Measurements from ENCODE around the gene SIM1. TPM values are rescaled to one million over a fixed set of nuclear protein-coding genes. Genes with fewer than 3 reads are reported as not detected.
A peak's percentile ranks its signal among the peaks of the same experiment; 100 is the strongest.

SIM1 gene
- total and polyA plus RNA-seq, 8 donors = 1.5 to 6.0 (median 4.1) TPM

DNA sequence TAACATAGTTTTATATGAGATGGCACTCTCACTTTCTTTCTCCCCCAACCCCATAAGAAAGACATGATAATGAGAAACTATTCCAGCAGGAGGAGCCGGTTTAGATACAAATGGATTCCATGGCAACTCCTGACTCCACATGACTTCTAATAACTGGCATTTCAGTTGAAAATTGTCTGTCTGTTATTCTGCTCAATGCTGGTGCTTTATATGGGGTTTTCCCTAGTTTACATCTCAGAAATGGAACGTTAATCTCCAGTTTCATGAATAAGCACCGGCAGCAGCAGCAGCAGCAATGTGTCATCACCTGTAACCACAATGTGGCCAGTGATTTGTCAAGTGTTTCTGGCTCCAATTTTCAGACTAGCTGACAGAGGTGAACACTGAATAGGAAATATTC, 8.0 kb upstream of the SIM1 start:
- H3K36me3 ChIP-seq = no peaks in the 10 kb centered on the region
- intact Hi-C loops (cut with DNase I) = no loop called here
- H3K4me1 ChIP-seq = no peaks in the 10 kb centered on the region
- no peaks in the 10 kb centered on the region for H3K27me3 ChIP-seq
- ATAC-seq (peak in 1 of 4 donors; percentile 38), DNase-seq (no peak), FAIRE-seq (no peak)
- no peak overlapping the region for H3K4me3 ChIP-seq
- TF ChIP-seq, protein P1, sequence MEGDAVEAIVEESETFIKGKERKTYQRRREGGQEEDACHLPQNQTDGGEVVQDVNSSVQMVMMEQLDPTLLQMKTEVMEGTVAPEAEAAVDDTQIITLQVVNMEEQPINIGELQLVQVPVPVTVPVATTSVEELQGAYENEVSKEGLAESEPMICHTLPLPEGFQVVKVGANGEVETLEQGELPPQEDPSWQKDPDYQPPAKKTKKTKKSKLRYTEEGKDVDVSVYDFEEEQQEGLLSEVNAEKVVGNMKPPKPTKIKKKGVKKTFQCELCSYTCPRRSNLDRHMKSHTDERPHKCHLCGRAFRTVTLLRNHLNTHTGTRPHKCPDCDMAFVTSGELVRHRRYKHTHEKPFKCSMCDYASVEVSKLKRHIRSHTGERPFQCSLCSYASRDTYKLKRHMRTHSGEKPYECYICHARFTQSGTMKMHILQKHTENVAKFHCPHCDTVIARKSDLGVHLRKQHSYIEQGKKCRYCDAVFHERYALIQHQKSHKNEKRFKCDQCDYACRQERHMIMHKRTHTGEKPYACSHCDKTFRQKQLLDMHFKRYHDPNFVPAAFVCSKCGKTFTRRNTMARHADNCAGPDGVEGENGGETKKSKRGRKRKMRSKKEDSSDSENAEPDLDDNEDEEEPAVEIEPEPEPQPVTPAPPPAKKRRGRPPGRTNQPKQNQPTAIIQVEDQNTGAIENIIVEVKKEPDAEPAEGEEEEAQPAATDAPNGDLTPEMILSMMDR (IDR thresholded peaks at IDR 0.05) = no peak
- no peak overlapping the region for H3K27ac ChIP-seq
- H3K9me3 ChIP-seq = no peaks in the 10 kb centered on the region
- 55 to 64% methylated on average over 3 of the region's 3 CpGs for WGBS, 2 donors

DNA sequence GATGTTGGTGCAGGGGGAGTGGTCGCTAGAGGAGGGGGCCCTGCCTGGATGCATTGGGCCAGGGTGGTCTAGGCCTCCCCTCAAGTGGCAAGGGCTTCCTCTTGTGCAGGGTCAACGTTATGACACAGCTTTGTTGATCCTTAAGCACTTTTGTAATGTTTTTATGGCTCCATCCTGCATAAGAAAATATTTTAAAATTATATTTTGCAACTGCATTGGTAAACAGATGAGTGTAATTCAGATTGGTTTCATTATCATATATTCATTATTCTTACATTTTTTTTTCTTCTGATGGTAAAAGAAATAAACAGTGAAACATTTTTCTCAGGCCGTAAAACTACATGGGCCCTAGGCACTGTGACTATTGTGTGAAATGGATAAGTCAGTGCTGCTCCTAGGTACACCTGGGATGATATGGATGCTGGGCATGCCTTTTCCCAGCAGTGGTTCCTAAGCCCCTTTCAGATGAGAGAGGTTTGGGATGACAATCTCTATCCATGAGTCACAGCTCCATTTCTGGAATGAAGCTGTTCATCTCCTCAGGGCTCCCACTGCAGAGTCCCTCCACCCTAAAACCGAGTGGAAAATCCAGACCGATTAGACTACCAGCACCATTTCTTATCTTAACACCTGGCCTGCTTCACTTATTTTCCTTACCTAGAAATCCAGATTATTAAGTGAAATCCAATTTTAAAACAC, 5.8 kb upstream of the SIM1 start:
- H3K4me3 ChIP-seq = no peak overlapping the region
- intact Hi-C loops (cut with DNase I) = no loop called here
- no peaks in the 10 kb centered on the region for H3K36me3 ChIP-seq
- TF ChIP-seq, protein P1 (IDR thresholded peaks at IDR 0.05) = no peak
- H3K4me1 ChIP-seq = no peaks in the 10 kb centered on the region
- ATAC-seq = no peak
- 52 to 58% methylated on average over 5 of the region's 5 CpGs for WGBS, 2 donors
- no peak overlapping the region for H3K27ac ChIP-seq
- H3K27me3 ChIP-seq = peaks cover 0 to 1% (median 0%) of the 10 kb centered on the region in 4 donors
- no peaks in the 10 kb centered on the region for H3K9me3 ChIP-seq
- no peak for DNase-seq
- no peak for FAIRE-seq

DNA sequence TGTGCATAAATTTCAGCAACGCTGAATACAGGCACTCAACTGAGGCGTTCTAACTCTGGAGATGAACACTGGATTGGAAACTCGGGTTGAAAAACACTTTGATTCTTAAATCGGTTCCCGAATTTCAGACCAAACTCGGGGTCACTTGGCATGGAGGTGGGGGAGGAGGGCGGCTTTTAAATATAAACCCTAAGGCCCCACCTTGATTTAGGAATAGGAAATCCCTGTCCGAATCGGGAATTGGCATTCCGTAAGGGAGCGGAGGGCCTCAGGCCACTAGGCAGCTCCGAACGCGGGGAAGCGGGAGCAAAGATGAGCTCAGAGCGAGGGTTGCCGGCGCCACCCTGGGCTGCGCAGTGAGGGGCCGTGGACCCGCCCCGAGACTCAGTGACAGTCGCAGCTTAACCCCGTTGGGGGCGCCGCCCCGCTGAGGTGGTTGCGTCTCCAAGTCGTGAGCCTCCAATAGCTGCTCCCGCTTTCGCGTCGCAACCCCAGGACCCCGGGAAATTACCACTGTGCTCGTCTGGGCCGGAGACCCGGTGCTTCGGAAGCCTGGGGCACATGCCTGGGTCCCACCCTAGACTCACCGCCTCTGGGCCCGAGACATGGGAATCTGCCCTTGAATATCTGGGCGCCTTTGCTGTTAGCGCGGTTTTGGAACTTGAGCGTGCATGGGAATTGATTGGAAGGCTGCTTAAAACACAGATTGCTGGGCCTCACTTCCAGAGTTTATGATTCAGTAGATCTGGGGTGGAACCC, 4.6 kb upstream of the SIM1 start:
- intact Hi-C loops (cut with DNase I) = no loop called here
- no peaks in the 10 kb centered on the region for H3K9me3 ChIP-seq
- whole genome bisulfite sequencing, 2 donors = 81 to 82% methylated on average over 44 of the region's 44 CpGs
- H3K36me3 ChIP-seq = no peaks in the 10 kb centered on the region
- ATAC-seq = no peak
- H3K27me3 ChIP-seq = peaks cover 0 to 4% (median 2%) of the 10 kb centered on the region in 4 donors
- DNase-seq = peak in 1 of 6 donors; percentile 59
- no peak for FAIRE-seq
- H3K4me3 ChIP-seq = no peak overlapping the region
- H3K4me1 ChIP-seq = no peaks in the 10 kb centered on the region
- TF ChIP-seq, protein P1 (IDR thresholded peaks at IDR 0.05) = no peak
- no peak overlapping the region for H3K27ac ChIP-seq

DNA sequence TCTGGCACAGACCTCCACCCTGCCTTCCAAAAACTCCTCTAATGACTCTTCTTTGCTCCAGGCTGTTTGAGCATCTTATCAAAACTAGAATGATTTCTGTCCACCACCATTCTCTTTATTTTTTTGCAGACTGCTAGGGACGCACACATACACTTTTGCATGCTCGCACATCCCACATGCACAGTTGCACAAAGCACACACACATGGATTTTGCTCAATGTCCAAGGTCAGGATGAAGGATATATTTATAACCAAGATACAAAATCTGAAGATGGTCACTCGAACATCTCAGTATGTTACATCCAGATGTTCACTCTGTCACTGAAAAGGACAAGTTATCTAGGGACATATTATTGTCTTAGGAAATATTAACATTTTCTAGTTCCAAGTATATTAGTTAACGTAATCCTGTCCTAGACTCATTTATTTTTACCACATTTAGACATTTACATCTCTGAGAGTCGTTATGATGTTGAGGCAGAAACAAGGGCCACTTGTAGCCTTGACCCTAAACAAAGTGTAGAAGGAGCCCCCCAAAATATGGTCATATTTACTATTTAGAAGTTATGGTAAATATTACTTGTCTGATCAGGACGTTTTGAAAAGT, 3.4 kb upstream of the SIM1 start:
- Histone ChIP-seq H3K4me1 (no peaks in the 10 kb centered on the region), H3K27me3 (peaks cover 0 to 16% (median 5%) of the 10 kb centered on the region in 4 donors), H3K4me3 (no peak overlapping the region), H3K36me3 (no peaks in the 10 kb centered on the region), H3K9me3 (no peaks in the 10 kb centered on the region), H3K27ac (no peak overlapping the region)
- no peak for ATAC-seq
- 67 to 76% methylated on average over 6 of the region's 6 CpGs for WGBS, 2 donors
- TF ChIP-seq, protein P1 (IDR thresholded peaks at IDR 0.05) = no peak
- intact Hi-C loops (cut with DNase I) = no loop called here
- DNase-seq = no peak
- no peak for FAIRE-seq
